Ramos (cell line): Measurements from ENCODE around the gene GOLGA8M.
"Not testable (repeated sequence)": the region's sequence is repeated elsewhere in the genome, so short reads cannot be mapped to it uniquely, and the experiment has no call there.

ENCODE experiments used
- in situ Hi-C: fragments of 300-500 bp; cut with MboI; formaldehyde crosslinking; loops from one replicate; pipeline ENCODE4 v1.14.3; 2022; ENCODE audit warnings: low sequenced_read_pairs; ENCODE audit not compliant: unreplicated experiment

Gene GOLGA8M

GRCh38 chr15:28712270-28712669 is at the start of gene GOLGA8M:
Gene GOLGA8M, minus strand, starts transcription at chr15:28712421. Its CDS starts 98 bp downstream, at chr15:28712323.
- in situ Hi-C loops = not testable (repeated sequence)

GRCh38 chr15:28742890-28743289 is 30.7 kb upstream of the GOLGA8M start:
- in situ Hi-C loops = not testable (repeated sequence)

- in situ Hi-C loops = not testable (repeated sequence)
Measured at GRCh38 chr15:28738590-28739292, 26.5 kb upstream of the GOLGA8M start.

GRCh38 chr15:28738200-28738561 is 26.0 kb upstream of the GOLGA8M start:
- in situ Hi-C loops = not testable (repeated sequence)

GRCh38 chr15:28737521-28738199 is 25.4 kb upstream of the GOLGA8M start:
- in situ Hi-C loops = not testable (repeated sequence)

GRCh38 chr15:28728061-28728460 is 15.8 kb upstream of the GOLGA8M start:
- in situ Hi-C loops = not testable (repeated sequence)

GRCh38 chr15:28727026-28727425 is 14.8 kb upstream of the GOLGA8M start:
- in situ Hi-C loops = not testable (repeated sequence)

GRCh38 chr15:28726102-28726501 is 13.9 kb upstream of the GOLGA8M start:
- in situ Hi-C loops = no loop called here

- in situ Hi-C loops = no loop called here
Measured at GRCh38 chr15:28725556-28725955, 13.3 kb upstream of the GOLGA8M start.

- in situ Hi-C loops = not testable (repeated sequence)
Measured at GRCh38 chr15:28723986-28724385, 11.8 kb upstream of the GOLGA8M start.

GRCh38 chr15:28719626-28720025 is 7.4 kb upstream of the GOLGA8M start:
- in situ Hi-C loops = not testable (repeated sequence)

- in situ Hi-C loops = not testable (repeated sequence)
Measured at GRCh38 chr15:28718576-28718975, 6.4 kb upstream of the GOLGA8M start.

GRCh38 chr15:28714176-28714575 is 2.0 kb upstream of the GOLGA8M start:
- in situ Hi-C loops = not testable (repeated sequence)

- in situ Hi-C loops = not testable (repeated sequence)
Measured at GRCh38 chr15:28703927-28704326, 8.3 kb downstream of the GOLGA8M start.

- in situ Hi-C loops = not testable (repeated sequence)
Measured at GRCh38 chr15:28702427-28702826, 9.8 kb downstream of the GOLGA8M start.

GRCh38 chr15:28694006-28694751 is 18.0 kb downstream of the GOLGA8M start:
- in situ Hi-C loops = not testable (repeated sequence)

GRCh38 chr15:28693021-28693420 is 19.2 kb downstream of the GOLGA8M start:
- in situ Hi-C loops = not testable (repeated sequence)

- in situ Hi-C loops = not testable (repeated sequence)
Measured at GRCh38 chr15:28673533-28673932, 38.7 kb downstream of the GOLGA8M start.

- in situ Hi-C loops = not testable (repeated sequence)
Measured at GRCh38 chr15:28672122-28672521, 40.1 kb downstream of the GOLGA8M start.

GRCh38 chr15:28666402-28666801 is 45.8 kb downstream of the GOLGA8M start:
- in situ Hi-C loops = not testable (repeated sequence)

- in situ Hi-C loops = not testable (repeated sequence)
Measured at GRCh38 chr15:28664575-28664974, 47.6 kb downstream of the GOLGA8M start.
